Superior temporal gyrus (tissue), 1 donor: ENCODE data around the gene TLR9.

Experiments used
- DNase-seq: peaks from one replicate; pipeline ENCODE4 v3.0.0-alpha.2; 2016; ENCODE audit errors: extremely low spot score

TLR9 gene

GRCh38 chr3:52247409-52248164 is 22.1 kb upstream of the TLR9 start:
- DNase-seq = no peak

GRCh38 chr3:52246728-52247408 is 21.4 kb upstream of the TLR9 start:
- DNase-seq = no peak

- no peak for DNase-seq
Observed at GRCh38 chr3:52246264-52246620, 20.8 kb upstream of the TLR9 start.

GRCh38 chr3:52245322-52246263 is 20.1 kb upstream of the TLR9 start, which contains the start of gene PPM1M:
Gene PPM1M (plus strand): TSS chr3:52245759. CDS start chr3:52245825, 66 bp downstream.
- DNase-seq = no peak

- DNase-seq = no peak
Observed at GRCh38 chr3:52243791-52244628, 18.6 kb upstream of the TLR9 start.

- DNase-seq = no peak
Observed at GRCh38 chr3:52242039-52242438, 16.6 kb upstream of the TLR9 start.

- DNase-seq = no peak
Observed at GRCh38 chr3:52240886-52241370, 15.5 kb upstream of the TLR9 start.

GRCh38 chr3:52240059-52240885 is 14.8 kb upstream of the TLR9 start:
- DNase-seq = no peak

GRCh38 chr3:52238761-52239701 is 13.6 kb upstream of the TLR9 start, which contains the start of gene TWF2:
Gene TWF2 (minus strand): TSS chr3:52239158. CDS start chr3:52239016, 142 bp downstream.
- peak; percentile 76 for DNase-seq

GRCh38 chr3:52238193-52238760 is 12.8 kb upstream of the TLR9 start:
- DNase-seq = peak; percentile 37

- DNase-seq = peak; percentile 45
Observed at GRCh38 chr3:52237657-52238172, 12.3 kb upstream of the TLR9 start.

GRCh38 chr3:52237006-52237656 is 11.7 kb upstream of the TLR9 start:
- no peak for DNase-seq

- no peak for DNase-seq
Observed at GRCh38 chr3:52236424-52236886, 11.0 kb upstream of the TLR9 start.

GRCh38 chr3:52234516-52235447 is 9.3 kb upstream of the TLR9 start:
- no peak for DNase-seq

- DNase-seq = no peak
Observed at GRCh38 chr3:52233968-52234367, 8.5 kb upstream of the TLR9 start.

GRCh38 chr3:52233108-52233591 is 7.7 kb upstream of the TLR9 start:
- DNase-seq = no peak
